HEK293T (cell line): Measurements from ENCODE around the gene RAB3B.

Experiments
- ARNT ChIP-seq: fragments of 450-650 bp; IDR thresholded peaks from 2 replicates; pipeline ENCODE4 v1.6.1; 2017; ENCODE audit warnings: mild to moderate bottlenecking
- BHLHE40 ChIP-seq: fragments of 450-650 bp; IDR thresholded peaks from 2 replicates; pipeline ENCODE4 v1.6.1; 2016; ENCODE audit warnings: mild to moderate bottlenecking, moderate library complexity, borderline replicate concordance
- ELF4 ChIP-seq: fragments of 450-650 bp; IDR thresholded peaks from 2 replicates; pipeline ENCODE4 v1.6.1; 2017; ENCODE audit warnings: antibody characterized with exemption
- FOXA1 ChIP-seq: fragments of 450-650 bp; IDR thresholded peaks from 2 replicates; pipeline ENCODE4 v1.6.1; 2016; ENCODE audit warnings: mild to moderate bottlenecking
- FOXM1 ChIP-seq: fragments of 450-650 bp; IDR thresholded peaks from 2 replicates; pipeline ENCODE4 v1.6.1; 2017; ENCODE audit warnings: mild to moderate bottlenecking, borderline replicate concordance
- HDGF ChIP-seq: fragments of 450-650 bp; IDR thresholded peaks from 2 replicates; pipeline ENCODE4 v1.6.1; 2017; ENCODE audit warnings: antibody characterized with exemption, borderline replicate concordance
- LEF1 ChIP-seq: fragments of 450-650 bp; IDR thresholded peaks from 2 replicates; pipeline ENCODE4 v1.6.1; 2017; ENCODE audit warnings: mild to moderate bottlenecking, borderline replicate concordance
- NFRKB ChIP-seq: fragments of 450-650 bp; IDR thresholded peaks from 2 replicates; pipeline ENCODE4 v1.6.1; 2016; ENCODE audit warnings: mild to moderate bottlenecking, moderate library complexity
- SUZ12 ChIP-seq: fragments of 450-650 bp; IDR thresholded peaks from 2 replicates; pipeline ENCODE4 v1.6.1; 2016; ENCODE audit warnings: mild to moderate bottlenecking
- TARDBP ChIP-seq: fragments of 450-650 bp; IDR thresholded peaks from 2 replicates; pipeline ENCODE4 v1.6.1; 2016
- ZNF384 ChIP-seq: fragments of 450-650 bp; IDR thresholded peaks from 2 replicates; pipeline ENCODE4 v1.6.1; 2016
- TF ChIP-seq, protein P1 (sequence below): fragments of 450-650 bp; IDR thresholded peaks from 2 replicates; pipeline ENCODE4 v1.6.1; 2016

DNA sequence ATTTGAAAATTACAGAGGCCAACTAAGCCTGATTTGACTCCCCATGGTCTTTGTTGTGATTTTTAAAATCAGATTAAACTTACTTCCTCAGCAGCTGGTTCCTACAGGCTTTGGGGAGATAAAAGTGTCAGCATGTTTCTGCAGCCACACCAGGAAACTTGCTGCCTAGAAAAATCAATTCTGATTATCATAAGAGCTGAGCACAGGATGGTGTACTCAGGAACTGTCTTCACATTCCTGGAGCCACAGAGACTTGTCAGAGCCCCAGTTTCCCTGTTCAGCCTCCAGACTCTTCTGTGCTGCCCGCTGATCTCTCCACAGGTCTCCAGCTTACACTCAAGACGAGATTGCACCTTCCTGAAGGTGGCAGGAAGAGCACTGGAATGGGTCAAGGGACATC is 23.9 kb downstream of the RAB3B start:
- TF ChIP-seq NFRKB (no peak), ELF4 (no peak), SUZ12 (no peak), FOXA1 (no peak), FOXM1 (no peak), BHLHE40 (no peak), LEF1 (no peak), HDGF (no peak), TARDBP (no peak), ARNT (no peak), ZNF384 (no peak)
- TF ChIP-seq, protein P1, sequence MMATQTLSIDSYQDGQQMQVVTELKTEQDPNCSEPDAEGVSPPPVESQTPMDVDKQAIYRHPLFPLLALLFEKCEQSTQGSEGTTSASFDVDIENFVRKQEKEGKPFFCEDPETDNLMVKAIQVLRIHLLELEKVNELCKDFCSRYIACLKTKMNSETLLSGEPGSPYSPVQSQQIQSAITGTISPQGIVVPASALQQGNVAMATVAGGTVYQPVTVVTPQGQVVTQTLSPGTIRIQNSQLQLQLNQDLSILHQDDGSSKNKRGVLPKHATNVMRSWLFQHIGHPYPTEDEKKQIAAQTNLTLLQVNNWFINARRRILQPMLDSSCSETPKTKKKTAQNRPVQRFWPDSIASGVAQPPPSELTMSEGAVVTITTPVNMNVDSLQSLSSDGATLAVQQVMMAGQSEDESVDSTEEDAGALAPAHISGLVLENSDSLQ, result no peak
